Ascending aorta (tissue), 2 donors: ENCODE results near the gene GOT2. TPM values are rescaled to one million over a fixed set of nuclear protein-coding genes. Genes with fewer than 3 reads are reported as not detected.
"Not testable (repeated sequence)": the region's sequence is repeated elsewhere in the genome, so short reads cannot be mapped to it uniquely, and the experiment has no call there.

ENCODE experiments used
- DNase-seq, 2 donors: peaks; one replicate each; pipeline ENCODE4 v3.0.0-alpha.2; 2019; ENCODE audit warnings: low spot score in 2 of 2
- H3K27ac ChIP-seq, 2 donors: fragments of 200-600 bp; sonication (generic); one replicate each; pipeline ENCODE4 v1.5.1; 2016 to 2017; ENCODE audit warnings: mild to moderate bottlenecking in 1 of 2
- H3K27me3 ChIP-seq: fragments of 200-600 bp; sonication (generic); one replicate; pipeline ENCODE4 v1.5.1; 2017
- H3K36me3 ChIP-seq, 2 donors: fragments of 200-600 bp; sonication (generic); one replicate each; pipeline ENCODE4 v1.5.1; 2016
- H3K4me1 ChIP-seq, 2 donors: fragments of 200-600 bp; sonication (generic); one replicate each; pipeline ENCODE4 v1.5.1; 2016 to 2017; ENCODE audit warnings: mild to moderate bottlenecking in 1 of 2
- H3K4me3 ChIP-seq, 2 donors: fragments of 200-600 bp; sonication (generic); one replicate each; pipeline ENCODE4 v1.5.1; 2016 to 2017; ENCODE audit warnings: mild to moderate bottlenecking in 1 of 2
- H3K9me3 ChIP-seq, 2 donors: fragments of 200-600 bp; sonication (generic); one replicate each; pipeline ENCODE4 v1.5.1; 2016
- CTCF ChIP-seq, 3 experiments: fragments of 200-600 bp in 2 of 3; fragments of 450-650 bp in 1 of 3; sonication (generic) in 2 of 3; IDR thresholded peaks; one replicate each; pipeline ENCODE4 v1.5.1; 2016 to 2019; ENCODE audit warnings: antibody characterized with exemption in 3 of 3, mild to moderate bottlenecking in 1 of 3, moderate library complexity in 1 of 3
- intact Hi-C: fragments of 100-400 bp; cut with DNase I; formaldehyde crosslinking; loops from one replicate; pipeline ENCODE4 v1.15.1; 2023
- total RNA-seq: library from RNA; depleted of rRNA; stranded (reverse); fragments of >200 nt; gene quantifications from one replicate; pipeline ENCODE4 v1.1.0, GENCODE V29; 2016

GOT2 gene
- 48.7 TPM for total RNA-seq

GRCh38 chr16:58733671-58734458 is at the start of gene GOT2:
GOT2 (minus strand) TSS chr16:58734316; CDS start chr16:58734228, 88 bp downstream.
- intact Hi-C loops, result loop anchor here (1.0 to 2.0 kb wide), 3 partner anchors 49 to 219 kb away; partner anchors contain the start of genes CNOT1, SETD6 and SLC38A7
- Histone ChIP-seq H3K27ac (peak within 1 kb of the TSS; percentile 75 to 81), H3K4me1 (peaks cover 12 to 14% of the 10 kb centered on the region in 2 donors), H3K9me3 (no peaks in the 10 kb centered on the region), H3K27me3 (no peaks in the 10 kb centered on the region), H3K36me3 (no peaks in the 10 kb centered on the region), H3K4me3 (peak within 1 kb of the TSS; percentile 85 to 93)
- DNase-seq, result peak; percentile 28 to 88
- TF ChIP-seq CTCF (IDR thresholded peaks at IDR 0.05), result peak; percentile 70 to 94 (median 88)

- DNase-seq, H3K4me3 ChIP-seq, H3K27me3 ChIP-seq, H3K27ac ChIP-seq, H3K9me3 ChIP-seq, H3K36me3 ChIP-seq, H3K4me1 ChIP-seq, intact Hi-C loops: not testable (repeated sequence)
Observed at GRCh38 chr16:58779291-58779690, 45.2 kb upstream of the GOT2 start.

GRCh38 chr16:58773870-58774269 is 39.8 kb upstream of the GOT2 start:
- no peak overlapping the region for H3K4me3 ChIP-seq
- H3K27ac ChIP-seq, result no peak overlapping the region
- H3K36me3 ChIP-seq, result no peaks in the 10 kb centered on the region
- TF ChIP-seq CTCF (IDR thresholded peaks at IDR 0.05), result no peak
- no peaks in the 10 kb centered on the region for H3K9me3 ChIP-seq
- no peaks in the 10 kb centered on the region for H3K27me3 ChIP-seq
- DNase-seq, result no peak
- intact Hi-C loops, result no loop called here
- no peaks in the 10 kb centered on the region for H3K4me1 ChIP-seq

- Histone ChIP-seq H3K36me3 (no peaks in the 10 kb centered on the region), H3K9me3 (no peaks in the 10 kb centered on the region), H3K4me1 (no peaks in the 10 kb centered on the region), H3K27me3 (no peaks in the 10 kb centered on the region), H3K4me3 (no peak overlapping the region), H3K27ac (no peak overlapping the region)
- intact Hi-C loops, result no loop called here
- no peak for TF ChIP-seq CTCF (IDR thresholded peaks at IDR 0.05)
- DNase-seq, result no peak
Observed at GRCh38 chr16:58768145-58768544, 34.0 kb upstream of the GOT2 start.

GRCh38 chr16:58767581-58767980 is 33.5 kb upstream of the GOT2 start:
- Histone ChIP-seq H3K27ac (no peak overlapping the region), H3K4me3 (no peak overlapping the region), H3K9me3 (no peaks in the 10 kb centered on the region), H3K27me3 (no peaks in the 10 kb centered on the region), H3K4me1 (no peaks in the 10 kb centered on the region), H3K36me3 (no peaks in the 10 kb centered on the region)
- DNase-seq, result no peak
- no peak for TF ChIP-seq CTCF (IDR thresholded peaks at IDR 0.05)
- intact Hi-C loops, result no loop called here

GRCh38 chr16:58756650-58757332 is 22.7 kb upstream of the GOT2 start:
- no peak for DNase-seq

More at GRCh38 chr16:58756650-58757332, 22.7 kb upstream of the GOT2 start:
- TF ChIP-seq CTCF (IDR thresholded peaks at IDR 0.05), result no peak
- intact Hi-C loops, result loop anchor here (1.0 to 2.0 kb wide), 2 partner anchors 78 to 422 kb away; no protein-coding TSS in a partner anchor
- no peaks in the 10 kb centered on the region for H3K27me3 ChIP-seq
- H3K4me3 ChIP-seq, result no peak overlapping the region
- no peak overlapping the region for H3K27ac ChIP-seq
- H3K4me1 ChIP-seq, result no peaks in the 10 kb centered on the region
- no peaks in the 10 kb centered on the region for H3K36me3 ChIP-seq
- no peaks in the 10 kb centered on the region for H3K9me3 ChIP-seq
